HG03025 (cell line): Measurements from ENCODE around the gene FAU.
"Not testable (repeated sequence)": the region's sequence is repeated elsewhere in the genome, so short reads cannot be mapped to it uniquely, and the experiment has no call there.

Experiments
- ATAC-seq: cut with Tn5 transposase; IDR thresholded peaks from one replicate; pipeline ENCODE4 v1.9.1; 2021; ENCODE audit warnings: mild to moderate bottlenecking, moderate library complexity; ENCODE audit not compliant: unreplicated experiment, low FRiP score

Gene FAU

GRCh38 chr11:65121865-65122696 lies at the start of gene FAU, which contains the start of gene MRPL49:
FAU (minus strand) TSS chr11:65122134; CDS start chr11:65121813, 321 bp downstream.
MRPL49 (plus strand) TSS chr11:65122321; CDS start chr11:65122347, 26 bp downstream.
- peak; percentile 64 for ATAC-seq

- ATAC-seq = no peak
These were observed 48.2 kb upstream of the FAU start, which contains the start of gene SPDYC for GRCh38 chr11:65170058-65170534. SPDYC (plus strand) TSS chr11:65170233; CDS start chr11:65171358, 1,125 bp downstream.

- ATAC-seq = no peak
These were observed 47.3 kb upstream of the FAU start for GRCh38 chr11:65169164-65169641.

- no peak for ATAC-seq
These were observed 45.7 kb upstream of the FAU start for GRCh38 chr11:65167656-65168055.

- ATAC-seq = no peak
These were observed 45.0 kb upstream of the FAU start for GRCh38 chr11:65166893-65167292.

- ATAC-seq = no peak
These were observed 43.7 kb upstream of the FAU start for GRCh38 chr11:65165410-65166317.

GRCh38 chr11:65163684-65164083 lies 41.8 kb upstream of the FAU start:
- ATAC-seq = no peak

GRCh38 chr11:65160643-65161042 lies 38.7 kb upstream of the FAU start:
- no peak for ATAC-seq

GRCh38 chr11:65159012-65159411 lies 37.1 kb upstream of the FAU start:
- ATAC-seq = no peak

- ATAC-seq = no peak
These were observed 35.4 kb upstream of the FAU start for GRCh38 chr11:65157336-65157735.

GRCh38 chr11:65156926-65157325 lies 35.0 kb upstream of the FAU start:
- ATAC-seq = no peak

- ATAC-seq = no peak
These were observed 34.3 kb upstream of the FAU start for GRCh38 chr11:65156256-65156655.

GRCh38 chr11:65152122-65152521 lies 30.2 kb upstream of the FAU start:
- ATAC-seq = no peak

- no peak for ATAC-seq
These were observed 29.5 kb upstream of the FAU start for GRCh38 chr11:65151331-65151899.

GRCh38 chr11:65150509-65151299 lies 28.8 kb upstream of the FAU start:
- no peak for ATAC-seq

GRCh38 chr11:65150131-65150508 lies 28.2 kb upstream of the FAU start:
- not testable (repeated sequence) for ATAC-seq

- ATAC-seq = no peak
These were observed 26.7 kb upstream of the FAU start for GRCh38 chr11:65148657-65149056.

GRCh38 chr11:65147352-65148075 lies 25.6 kb upstream of the FAU start:
- no peak for ATAC-seq

- no peak for ATAC-seq
These were observed 20.1 kb upstream of the FAU start for GRCh38 chr11:65141896-65142494.
